C4-2B (cell line): ENCODE data around the gene TBL1Y.

Experiments
- CTCF ChIP-seq: fragments of 450-650 bp; conservative IDR thresholded peaks from 2 replicates; pipeline ENCODE4 v1.5.1; 2017; ENCODE audit warnings: mild to moderate bottlenecking
- ZFX ChIP-seq: fragments of 450-650 bp; IDR thresholded peaks from 2 replicates; pipeline ENCODE4 v1.6.1; 2017

GRCh38 chrY:7008578-7009355 is 98.3 kb downstream of the TBL1Y start:
- TF ChIP-seq CTCF = no peak
- no peak for TF ChIP-seq ZFX
